Fibroblast of lung (primary cell): Measurements from ENCODE around the gene ZC3HAV1L. TPM values are rescaled to one million over a fixed set of nuclear protein-coding genes. Genes with fewer than 3 reads are reported as not detected.

ENCODE experiments used
- DNase-seq, 2 donors: peaks; one replicate each; pipeline versions ENCODE4 v3.0.0 to v3.0.0-alpha.2; 2010; ENCODE audit warnings: low read depth in 2 of 2
- H2AFZ ChIP-seq: 2 replicates; pipeline ENCODE4 v1.5.1; 2012; ENCODE audit warnings: low read length, control low read depth, inconsistent platforms
- H3K27ac ChIP-seq: 2 replicates; pipeline ENCODE4 v1.5.1; 2011; ENCODE audit warnings: low read length, control low read depth; ENCODE audit not compliant: insufficient read depth
- H3K27me3 ChIP-seq: 2 replicates; pipeline ENCODE4 v1.5.1; 2011; ENCODE audit warnings: mild to moderate bottlenecking, low read length; ENCODE audit not compliant: control insufficient read depth, insufficient read depth
- H3K36me3 ChIP-seq: 2 replicates; pipeline ENCODE4 v1.5.1; 2011; ENCODE audit warnings: low read length; ENCODE audit not compliant: control insufficient read depth, insufficient read depth
- H3K4me1 ChIP-seq: 2 replicates; pipeline ENCODE4 v1.5.1; 2011; ENCODE audit warnings: low read length; ENCODE audit not compliant: control insufficient read depth, insufficient read depth; ENCODE audit errors: extremely low read depth
- H3K4me2 ChIP-seq: 2 replicates; pipeline ENCODE4 v1.5.1; 2011; ENCODE audit warnings: low read length, control low read depth; ENCODE audit not compliant: insufficient read depth; ENCODE audit errors: extremely low read depth
- H3K4me3 ChIP-seq, 4 experiments: fragments of 200-600 bp in 1 of 4; sonication (generic) in 1 of 4; replicated peaks in 1 of 4; 2 replicates each; pipeline ENCODE4 v1.5.1; 2011 to 2016; ENCODE audit warnings: low read length in 4 of 4, low read depth in 3 of 4, mild to moderate bottlenecking in 3 of 4, control low read depth in 2 of 4, inconsistent platforms in 1 of 4, mixed read lengths in 1 of 4; ENCODE audit not compliant: insufficient read depth in 1 of 4; ENCODE audit errors: control extremely low read depth in 1 of 4
- H3K79me2 ChIP-seq: 2 replicates; pipeline ENCODE4 v1.5.1; 2012; ENCODE audit warnings: mild to moderate bottlenecking, low read length, inconsistent platforms; ENCODE audit not compliant: control insufficient read depth, insufficient read depth
- H3K9ac ChIP-seq: 2 replicates; pipeline ENCODE4 v1.5.1; 2011; ENCODE audit warnings: mild to moderate bottlenecking, low read length, control low read depth; ENCODE audit not compliant: insufficient read depth
- H3K9me3 ChIP-seq: 2 replicates; pipeline ENCODE4 v1.5.1; 2012; ENCODE audit warnings: low read depth, low read length; ENCODE audit not compliant: control insufficient read depth, insufficient read depth
- H4K20me1 ChIP-seq: 2 replicates; pipeline ENCODE4 v1.5.1; 2011; ENCODE audit warnings: low read length; ENCODE audit not compliant: control insufficient read depth, insufficient read depth; ENCODE audit errors: extremely low read depth
- CTCF ChIP-seq, 2 donors: IDR thresholded peaks in 1 of 2; conservative IDR thresholded peaks in 1 of 2; 1 replicate in 1 of 2; 2 replicates in 1 of 2; pipeline ENCODE4 v1.5.1; 2011 to 2012; ENCODE audit warnings: low read length in 2 of 2, control low read depth in 1 of 2, inconsistent platforms in 1 of 2, low read depth in 1 of 2, mild to moderate bottlenecking in 1 of 2
- EZH2 ChIP-seq: IDR thresholded peaks from 2 replicates; pipeline ENCODE4 v1.5.1; 2012; ENCODE audit warnings: low read length, control low read depth, mild to moderate bottlenecking; ENCODE audit errors: missing control alignments
- polyA plus RNA-seq, 2 donors: library from polyadenylated mRNA; depleted of rRNA in 1 of 2; stranded (reverse) in 1 of 2; unstranded in 1 of 2; fragments of >200 nt; gene quantifications; 2 replicates each; pipeline ENCODE4 v1.2.1, GENCODE V29; 2011 to 2012; ENCODE audit warnings: missing spikeins in 1 of 2
- total RNA-seq: library from RNA; depleted of rRNA; stranded (reverse); fragments of >200 nt; gene quantifications from 2 replicates; pipeline ENCODE4 v1.2.1, GENCODE V29; 2014

ZC3HAV1L gene
- total and polyA plus RNA-seq, 2 donors (not counting 1 experiment from before 2014, with no cell fraction given), result 5.3 to 8.9 TPM

GRCh38 chr7:139034855-139035585 is 822 bp downstream of the ZC3HAV1L start:
- peaks cover 2% of the 10 kb centered on the region for H3K36me3 ChIP-seq
- H3K79me2 ChIP-seq, result peaks cover 21% of the 10 kb centered on the region
- peak; percentile 32 to 40 for DNase-seq
- no peaks in the 10 kb centered on the region for H4K20me1 ChIP-seq
- peak overlapping the region; percentile 55 to 74 (median 74) for H3K4me3 ChIP-seq
- peak overlapping the region; percentile 88 for H2AFZ ChIP-seq
- peak overlapping the region; percentile 73 for H3K9ac ChIP-seq
- H3K4me2 ChIP-seq, result peak overlapping the region; percentile 79
- no peak for TF ChIP-seq EZH2
- TF ChIP-seq CTCF (conservative IDR thresholded peaks at IDR 0.05 in 1 of 2, IDR thresholded peaks at IDR 0.05 in 1 of 2; ENCODE audit: low read depth in 1 of 2, low read length in 2 of 2), result no peak
- no peaks in the 10 kb centered on the region for H3K9me3 ChIP-seq
- no peaks in the 10 kb centered on the region for H3K27me3 ChIP-seq
- peaks cover 3% of the 10 kb centered on the region for H3K4me1 ChIP-seq
- peak overlapping the region; percentile 70 for H3K27ac ChIP-seq

GRCh38 chr7:139034336-139034735 is 1.5 kb downstream of the ZC3HAV1L start:
- peak in 1 of 2 donors; percentile 21 for DNase-seq
- TF ChIP-seq EZH2 (no peak), CTCF (conservative IDR thresholded peaks at IDR 0.05 in 1 of 2, IDR thresholded peaks at IDR 0.05 in 1 of 2; ENCODE audit: low read depth in 1 of 2, low read length in 2 of 2) (no peak)

DNA sequence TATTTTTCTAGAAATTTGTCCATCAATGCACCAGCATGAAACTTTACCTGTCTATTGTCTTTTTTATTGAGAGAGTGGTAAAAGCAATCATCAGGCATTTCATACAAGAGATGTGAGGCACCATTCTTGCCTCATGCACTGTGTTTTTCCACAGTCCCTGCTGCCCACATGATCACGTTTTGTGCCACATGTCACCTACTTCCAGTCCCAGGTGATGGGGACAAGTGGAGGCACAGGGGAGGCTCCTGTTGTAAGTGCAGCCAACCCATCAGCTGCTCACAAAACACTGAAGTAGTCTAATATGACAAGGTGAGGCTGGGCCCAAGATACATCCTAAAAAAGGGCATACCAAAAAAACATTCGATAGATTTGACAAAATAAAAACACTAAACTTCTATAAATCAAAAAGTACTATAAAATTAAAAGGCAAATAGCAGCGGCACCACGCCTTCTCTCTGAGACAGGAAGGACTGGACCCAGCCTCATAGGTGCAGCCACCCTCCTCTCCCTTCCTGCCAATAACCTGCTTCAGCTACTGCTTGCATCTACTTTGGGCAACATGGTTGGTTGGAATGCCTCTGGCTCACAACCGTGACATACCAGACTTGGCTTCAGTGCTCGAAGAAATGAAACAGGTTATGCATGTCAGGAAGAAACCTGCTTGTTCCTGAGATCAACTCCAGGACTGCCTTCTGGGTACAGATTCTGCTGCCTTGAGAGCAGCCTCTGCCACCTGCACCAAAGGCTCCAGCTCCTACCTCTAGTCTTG is 2.3 kb downstream of the ZC3HAV1L start:
- Histone ChIP-seq H3K36me3 (peaks cover 3% of the 10 kb centered on the region), H3K4me1 (peaks cover 3% of the 10 kb centered on the region), H3K4me3 (peak overlapping the region in 2 of 4 experiments; percentile 19 to 74), H3K79me2 (peaks cover 21% of the 10 kb centered on the region), H4K20me1 (no peaks in the 10 kb centered on the region), H3K27me3 (no peaks in the 10 kb centered on the region), H3K9ac (no peak overlapping the region), H2AFZ (no peak overlapping the region), H3K9me3 (no peaks in the 10 kb centered on the region), H3K4me2 (no peak overlapping the region), H3K27ac (no peak overlapping the region)
- no peak for TF ChIP-seq CTCF (conservative IDR thresholded peaks at IDR 0.05 in 1 of 2, IDR thresholded peaks at IDR 0.05 in 1 of 2; ENCODE audit: low read depth in 1 of 2, low read length in 2 of 2)
- TF ChIP-seq EZH2, result no peak
- no peak for DNase-seq

More at GRCh38 chr7:139034336-139034735, 1.5 kb downstream of the ZC3HAV1L start:
- Histone ChIP-seq H3K4me1 (peaks cover 3% of the 10 kb centered on the region), H3K9me3 (no peaks in the 10 kb centered on the region), H3K36me3 (peaks cover 2% of the 10 kb centered on the region), H3K4me2 (peak overlapping the region; percentile 79), H3K27ac (no peak overlapping the region), H2AFZ (no peak overlapping the region), H3K4me3 (peak overlapping the region; percentile 55 to 74 (median 74)), H4K20me1 (no peaks in the 10 kb centered on the region), H3K79me2 (peaks cover 21% of the 10 kb centered on the region), H3K27me3 (no peaks in the 10 kb centered on the region), H3K9ac (no peak overlapping the region)
